ENCODE results near the gene CFDP1.

DNA sequence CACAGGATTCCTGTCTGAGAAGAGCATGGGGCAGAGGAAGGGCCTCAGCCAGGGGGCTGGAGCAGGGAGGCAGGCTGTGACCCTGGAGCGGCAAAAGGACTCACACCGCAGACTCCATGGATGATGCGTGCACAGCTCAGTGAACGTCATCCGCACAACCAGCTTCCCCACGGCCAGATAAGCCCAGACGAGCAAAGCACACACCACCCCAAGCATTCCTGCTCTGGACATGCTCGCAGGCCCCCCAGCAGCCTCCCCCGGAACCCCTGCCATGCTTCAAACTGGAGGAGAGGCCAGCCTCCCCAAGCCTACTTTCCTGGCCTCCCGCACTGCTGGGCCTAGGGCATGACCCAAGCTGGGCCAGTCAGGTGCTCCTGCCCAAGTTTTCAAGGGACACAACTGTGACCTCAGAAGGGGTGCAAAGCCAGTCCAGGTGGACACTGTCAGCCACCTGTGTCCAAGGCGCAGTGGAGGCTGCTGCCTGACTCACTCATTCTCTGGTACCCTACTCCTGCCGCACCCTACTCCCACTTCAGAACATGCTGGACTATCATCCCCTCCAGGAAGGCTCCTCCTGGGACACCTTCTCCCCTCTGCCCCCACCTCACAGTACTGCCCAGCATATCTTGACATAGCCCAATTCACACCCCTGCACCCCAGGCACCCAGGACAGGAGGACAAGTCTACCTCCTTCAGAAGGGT is 186.6 kb downstream of the CFDP1 start:
- TF ChIP-seq, protein P1, sequence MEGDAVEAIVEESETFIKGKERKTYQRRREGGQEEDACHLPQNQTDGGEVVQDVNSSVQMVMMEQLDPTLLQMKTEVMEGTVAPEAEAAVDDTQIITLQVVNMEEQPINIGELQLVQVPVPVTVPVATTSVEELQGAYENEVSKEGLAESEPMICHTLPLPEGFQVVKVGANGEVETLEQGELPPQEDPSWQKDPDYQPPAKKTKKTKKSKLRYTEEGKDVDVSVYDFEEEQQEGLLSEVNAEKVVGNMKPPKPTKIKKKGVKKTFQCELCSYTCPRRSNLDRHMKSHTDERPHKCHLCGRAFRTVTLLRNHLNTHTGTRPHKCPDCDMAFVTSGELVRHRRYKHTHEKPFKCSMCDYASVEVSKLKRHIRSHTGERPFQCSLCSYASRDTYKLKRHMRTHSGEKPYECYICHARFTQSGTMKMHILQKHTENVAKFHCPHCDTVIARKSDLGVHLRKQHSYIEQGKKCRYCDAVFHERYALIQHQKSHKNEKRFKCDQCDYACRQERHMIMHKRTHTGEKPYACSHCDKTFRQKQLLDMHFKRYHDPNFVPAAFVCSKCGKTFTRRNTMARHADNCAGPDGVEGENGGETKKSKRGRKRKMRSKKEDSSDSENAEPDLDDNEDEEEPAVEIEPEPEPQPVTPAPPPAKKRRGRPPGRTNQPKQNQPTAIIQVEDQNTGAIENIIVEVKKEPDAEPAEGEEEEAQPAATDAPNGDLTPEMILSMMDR (tag by site-specific recombination; IDR thresholded peaks at IDR 0.05): no peak
- no peak for TF ChIP-seq ZFP3 (tag by site-specific recombination; IDR thresholded peaks at IDR 0.05; ENCODE audit: low read depth)
- TF ChIP-seq, protein P2, sequence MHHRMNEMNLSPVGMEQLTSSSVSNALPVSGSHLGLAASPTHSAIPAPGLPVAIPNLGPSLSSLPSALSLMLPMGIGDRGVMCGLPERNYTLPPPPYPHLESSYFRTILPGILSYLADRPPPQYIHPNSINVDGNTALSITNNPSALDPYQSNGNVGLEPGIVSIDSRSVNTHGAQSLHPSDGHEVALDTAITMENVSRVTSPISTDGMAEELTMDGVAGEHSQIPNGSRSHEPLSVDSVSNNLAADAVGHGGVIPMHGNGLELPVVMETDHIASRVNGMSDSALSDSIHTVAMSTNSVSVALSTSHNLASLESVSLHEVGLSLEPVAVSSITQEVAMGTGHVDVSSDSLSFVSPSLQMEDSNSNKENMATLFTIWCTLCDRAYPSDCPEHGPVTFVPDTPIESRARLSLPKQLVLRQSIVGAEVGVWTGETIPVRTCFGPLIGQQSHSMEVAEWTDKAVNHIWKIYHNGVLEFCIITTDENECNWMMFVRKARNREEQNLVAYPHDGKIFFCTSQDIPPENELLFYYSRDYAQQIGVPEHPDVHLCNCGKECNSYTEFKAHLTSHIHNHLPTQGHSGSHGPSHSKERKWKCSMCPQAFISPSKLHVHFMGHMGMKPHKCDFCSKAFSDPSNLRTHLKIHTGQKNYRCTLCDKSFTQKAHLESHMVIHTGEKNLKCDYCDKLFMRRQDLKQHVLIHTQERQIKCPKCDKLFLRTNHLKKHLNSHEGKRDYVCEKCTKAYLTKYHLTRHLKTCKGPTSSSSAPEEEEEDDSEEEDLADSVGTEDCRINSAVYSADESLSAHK (tag by site-specific recombination; IDR thresholded peaks at IDR 0.05): no peak
- no peak for TF ChIP-seq MZF1 (tag by site-specific recombination; IDR thresholded peaks at IDR 0.05; ENCODE audit: borderline replicate concordance)
- TF ChIP-seq, protein P3, sequence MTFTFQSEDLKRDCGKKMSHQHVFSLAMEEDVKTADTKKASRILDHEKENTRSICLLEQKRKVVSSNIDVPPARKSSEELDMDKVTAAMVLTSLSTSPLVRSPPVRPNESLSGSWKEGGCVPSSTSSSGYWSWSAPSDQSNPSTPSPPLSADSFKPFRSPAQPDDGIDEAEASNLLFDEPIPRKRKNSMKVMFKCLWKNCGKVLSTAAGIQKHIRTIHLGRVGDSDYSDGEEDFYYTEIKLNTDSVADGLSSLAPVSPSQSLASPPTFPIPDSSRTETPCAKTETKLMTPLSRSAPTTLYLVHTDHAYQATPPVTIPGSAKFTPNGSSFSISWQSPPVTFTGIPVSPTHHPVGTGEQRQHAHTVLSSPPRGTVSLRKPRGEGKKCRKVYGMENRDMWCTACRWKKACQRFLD (tag by site-specific recombination; IDR thresholded peaks at IDR 0.05): no peak
- TF ChIP-seq ZNF302 (tag by site-specific recombination; IDR thresholded peaks at IDR 0.05; ENCODE audit: low read depth): no peak
- no peak for TF ChIP-seq YY2 (tag by site-specific recombination; IDR thresholded peaks at IDR 0.05)
- TF ChIP-seq, protein P4, sequence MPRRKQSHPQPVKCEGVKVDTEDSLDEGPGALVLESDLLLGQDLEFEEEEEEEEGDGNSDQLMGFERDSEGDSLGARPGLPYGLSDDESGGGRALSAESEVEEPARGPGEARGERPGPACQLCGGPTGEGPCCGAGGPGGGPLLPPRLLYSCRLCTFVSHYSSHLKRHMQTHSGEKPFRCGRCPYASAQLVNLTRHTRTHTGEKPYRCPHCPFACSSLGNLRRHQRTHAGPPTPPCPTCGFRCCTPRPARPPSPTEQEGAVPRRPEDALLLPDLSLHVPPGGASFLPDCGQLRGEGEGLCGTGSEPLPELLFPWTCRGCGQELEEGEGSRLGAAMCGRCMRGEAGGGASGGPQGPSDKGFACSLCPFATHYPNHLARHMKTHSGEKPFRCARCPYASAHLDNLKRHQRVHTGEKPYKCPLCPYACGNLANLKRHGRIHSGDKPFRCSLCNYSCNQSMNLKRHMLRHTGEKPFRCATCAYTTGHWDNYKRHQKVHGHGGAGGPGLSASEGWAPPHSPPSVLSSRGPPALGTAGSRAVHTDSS (tag by site-specific recombination; IDR thresholded peaks at IDR 0.05): no peak
- TF ChIP-seq, protein P5, sequence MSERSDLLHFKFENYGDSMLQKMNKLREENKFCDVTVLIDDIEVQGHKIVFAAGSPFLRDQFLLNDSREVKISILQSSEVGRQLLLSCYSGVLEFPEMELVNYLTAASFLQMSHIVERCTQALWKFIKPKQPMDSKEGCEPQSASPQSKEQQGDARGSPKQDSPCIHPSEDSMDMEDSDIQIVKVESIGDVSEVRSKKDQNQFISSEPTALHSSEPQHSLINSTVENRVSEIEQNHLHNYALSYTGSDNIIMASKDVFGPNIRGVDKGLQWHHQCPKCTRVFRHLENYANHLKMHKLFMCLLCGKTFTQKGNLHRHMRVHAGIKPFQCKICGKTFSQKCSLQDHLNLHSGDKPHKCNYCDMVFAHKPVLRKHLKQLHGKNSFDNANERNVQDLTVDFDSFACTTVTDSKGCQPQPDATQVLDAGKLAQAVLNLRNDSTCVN (tag by site-specific recombination; optimal IDR thresholded peaks at IDR 0.05): no peak
- TF ChIP-seq ZNF214 (tag by site-specific recombination; IDR thresholded peaks at IDR 0.05; ENCODE audit: borderline replicate concordance): no peak
